H1 (cell line): Measurements from ENCODE around the gene COL19A1. TPM values are rescaled to one million over a fixed set of nuclear protein-coding genes. Genes with fewer than 3 reads are reported as not detected.

ENCODE experiments used
- CHD7 ChIP-seq: fragments of 300-600 bp; sonication (generic); IDR thresholded peaks from 2 replicates; pipeline ENCODE4 v1.7.1; 2012; ENCODE audit warnings: low read length, moderate library complexity, mild to moderate bottlenecking, inconsistent platforms; ENCODE audit not compliant: insufficient replicate concordance
- polyA plus RNA-seq, 7 experiments: library from polyadenylated mRNA; depleted of rRNA in 3 of 7; stranded (reverse) in 5 of 7; unstranded in 2 of 7; fragments of >200 nt in 5 of 7; fragments of 200-250 nt in 2 of 7; gene quantifications; 1 replicate in 5 of 7; 2 replicates in 1 of 7; 4 replicates in 1 of 7; pipeline versions ENCODE4 v1.2.1 to v1.2.3, GENCODE V29; 2011 to 2013; ENCODE audit warnings: missing spikeins in 2 of 7, mixed read lengths in 2 of 7
- total RNA-seq: library from RNA; stranded (reverse); fragmentation: NEBNext Ultra II Directional; extraction: Animal tissue kit (Norgen Biotek cat#: 25700); gene quantifications from 2 replicates; pipeline ENCODE4 v1.2.1, GENCODE V29; 2021

COL19A1 gene
- total and polyA plus RNA-seq, 2 of the 8 experiments (the other 6 are each of a cell fraction or from before 2014, with no cell fraction given), result not detected

DNA sequence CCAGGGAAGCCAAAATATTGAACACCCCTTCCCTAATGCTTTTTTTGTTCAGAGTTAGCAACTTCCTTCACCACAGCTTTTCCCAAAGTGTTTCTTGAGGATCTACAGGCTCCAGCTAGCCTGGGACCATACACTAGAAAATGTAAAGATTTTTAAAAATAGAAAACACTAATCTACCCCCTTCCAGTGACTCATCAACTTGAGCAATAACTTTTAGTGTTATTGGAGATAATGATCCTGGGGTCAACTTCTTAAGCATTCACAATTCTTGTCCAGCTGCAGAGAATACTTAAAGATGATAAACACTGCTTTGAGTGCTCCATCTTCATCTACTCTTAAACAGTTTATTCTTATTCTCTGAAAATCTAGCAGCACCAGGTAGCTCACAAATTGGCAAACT, 304.9 kb downstream of the COL19A1 start (continued):
- no peak for TF ChIP-seq CHD7
